MM.1S (cell line): ENCODE results near the gene PPP1R1A.

Experiments used
- DNase-seq: peaks from one replicate; pipeline ENCODE4 v3.0.0-alpha.2; 2015
- H2AFZ ChIP-seq: fragments of 300-600 bp; sonication (generic); 2 replicates; pipeline ENCODE4 v1.6.0; 2016; ENCODE audit warnings: antibody characterized with exemption, low read length
- H3F3A ChIP-seq: fragments of 300-600 bp; sonication (generic); 2 replicates; pipeline ENCODE4 v1.6.1; 2016; ENCODE audit warnings: mild to moderate bottlenecking, antibody characterized with exemption, low read length, moderate library complexity, mixed read lengths; ENCODE audit not compliant: insufficient read depth
- H3K27ac ChIP-seq: fragments of 300-600 bp; sonication (generic); 2 replicates; pipeline ENCODE4 v1.5.1; 2016; ENCODE audit warnings: mild to moderate bottlenecking, low read length
- H3K27me3 ChIP-seq: fragments of 300-600 bp; sonication (generic); replicated peaks from 2 replicates; pipeline ENCODE4 v1.6.0; 2016; ENCODE audit warnings: low read length; ENCODE audit not compliant: insufficient read depth
- H3K36me3 ChIP-seq: fragments of 300-600 bp; sonication (generic); replicated peaks from 2 replicates; pipeline ENCODE4 v1.6.1; 2016; ENCODE audit warnings: mild to moderate bottlenecking, low read length, mixed read lengths; ENCODE audit not compliant: insufficient read depth
- H3K4me1 ChIP-seq: fragments of 300-600 bp; sonication (generic); 2 replicates; pipeline ENCODE4 v1.6.1; 2016; ENCODE audit warnings: low read length, mixed read lengths
- H3K4me2 ChIP-seq: fragments of 300-600 bp; sonication (generic); 2 replicates; pipeline ENCODE4 v1.6.0; 2016; ENCODE audit warnings: low read depth, low read length
- H3K4me3 ChIP-seq: fragments of 300-600 bp; sonication (generic); 2 replicates; pipeline ENCODE4 v1.5.1; 2016; ENCODE audit warnings: low read length, mixed read lengths
- H3K79me2 ChIP-seq: fragments of 300-600 bp; sonication (generic); 2 replicates; pipeline ENCODE4 v1.6.1; 2016; ENCODE audit warnings: mixed run types, low read length, mixed read lengths
- H3K9ac ChIP-seq: fragments of 300-600 bp; sonication (generic); 2 replicates; pipeline ENCODE4 v1.6.1; 2016; ENCODE audit warnings: low read length, mixed read lengths
- H3K9me2 ChIP-seq: fragments of 300-600 bp; sonication (generic); replicated peaks from 2 replicates; pipeline ENCODE4 v1.6.1; 2016; ENCODE audit warnings: mild to moderate bottlenecking, low read length, mixed read lengths; ENCODE audit not compliant: insufficient read depth
- H3K9me3 ChIP-seq: fragments of 300-600 bp; sonication (generic); replicated peaks from 2 replicates; pipeline ENCODE4 v1.6.1; 2016; ENCODE audit warnings: mild to moderate bottlenecking, low read length, mixed read lengths; ENCODE audit not compliant: insufficient read depth
- H4K20me1 ChIP-seq: fragments of 300-600 bp; sonication (generic); 2 replicates; pipeline ENCODE4 v1.6.1; 2016; ENCODE audit warnings: mild to moderate bottlenecking, low read length, moderate library complexity, mixed read lengths; ENCODE audit not compliant: insufficient read depth
- CTCF ChIP-seq: fragments of 300-600 bp; sonication (generic); IDR thresholded peaks from 2 replicates; pipeline ENCODE4 v1.5.1; 2016; ENCODE audit warnings: antibody characterized with exemption, low read length, mixed read lengths
- EZH2 ChIP-seq: fragments of 300-600 bp; sonication (generic); optimal IDR thresholded peaks from 2 replicates; pipeline ENCODE3; 2017; ENCODE audit warnings: low read depth, mild to moderate bottlenecking, antibody characterized with exemption, low read length, mixed read lengths
- EZH2phosphoT487 ChIP-seq: fragments of 300-600 bp; sonication (generic); IDR thresholded peaks from 2 replicates; pipeline ENCODE4 v1.6.1; 2018; ENCODE audit warnings: antibody characterized with exemption, low read length

The PPP1R1A gene

GRCh38 chr12:54622463-54623183, 34.2 kb upstream of the PPP1R1A start:
- Histone ChIP-seq H2AFZ (no peak overlapping the region), H4K20me1 (no peaks in the 10 kb centered on the region), H3K36me3 (no peaks in the 10 kb centered on the region), H3K9ac (no peak overlapping the region), H3K4me1 (no peaks in the 10 kb centered on the region), H3K4me3 (no peak overlapping the region), H3K9me2 (no peaks in the 10 kb centered on the region), H3K27me3 (no peaks in the 10 kb centered on the region), H3F3A (no peaks in the 10 kb centered on the region), H3K4me2 (no peak overlapping the region), H3K79me2 (no peaks in the 10 kb centered on the region), H3K27ac (no peak overlapping the region), H3K9me3 (no peaks in the 10 kb centered on the region)
- peak; percentile 19 for DNase-seq
- TF ChIP-seq EZH2phosphoT487 (no peak), EZH2 (no peak), CTCF (peak; percentile 41)

- Histone ChIP-seq H3K4me2 (no peak overlapping the region), H3K27ac (no peak overlapping the region), H3K27me3 (no peaks in the 10 kb centered on the region), H3K4me1 (no peaks in the 10 kb centered on the region), H3K79me2 (no peaks in the 10 kb centered on the region), H2AFZ (no peak overlapping the region), H3K4me3 (no peak overlapping the region), H3F3A (no peaks in the 10 kb centered on the region), H3K36me3 (no peaks in the 10 kb centered on the region), H3K9me2 (no peaks in the 10 kb centered on the region), H3K9me3 (no peaks in the 10 kb centered on the region), H4K20me1 (no peaks in the 10 kb centered on the region), H3K9ac (no peak overlapping the region)
- TF ChIP-seq CTCF (no peak), EZH2 (no peak), EZH2phosphoT487 (no peak)
- DNase-seq, result no peak
Observed at GRCh38 chr12:54616933-54617680, 28.6 kb upstream of the PPP1R1A start.

- DNase-seq, result no peak
- no peaks in the 10 kb centered on the region for H3K9me2 ChIP-seq
- H3K79me2 ChIP-seq, result no peaks in the 10 kb centered on the region
- H4K20me1 ChIP-seq, result no peaks in the 10 kb centered on the region
- no peak overlapping the region for H3K27ac ChIP-seq
- no peak overlapping the region for H3K4me2 ChIP-seq
- no peak for TF ChIP-seq EZH2phosphoT487
- TF ChIP-seq EZH2, result no peak
- no peak for TF ChIP-seq CTCF
- H3K4me1 ChIP-seq, result no peaks in the 10 kb centered on the region
- H3K9me3 ChIP-seq, result no peaks in the 10 kb centered on the region
- H3F3A ChIP-seq, result no peaks in the 10 kb centered on the region
- no peak overlapping the region for H2AFZ ChIP-seq
- H3K9ac ChIP-seq, result no peak overlapping the region
- H3K4me3 ChIP-seq, result no peak overlapping the region
- H3K36me3 ChIP-seq, result no peaks in the 10 kb centered on the region
- no peaks in the 10 kb centered on the region for H3K27me3 ChIP-seq
Observed at GRCh38 chr12:54612225-54612750, 23.8 kb upstream of the PPP1R1A start.
